22Rv1 (cell line): ENCODE measurements around the gene GCN1.
A peak's percentile ranks its signal among the peaks of the same experiment; 100 is the strongest.

Experiments
- H3K27ac ChIP-seq: fragments of 450-650 bp; 2 replicates; pipeline ENCODE4 v1.5.1; 2017
- ZFX ChIP-seq: fragments of 450-650 bp; IDR thresholded peaks from 2 replicates; pipeline ENCODE4 v1.6.1; 2017; ENCODE audit warnings: antibody characterized with exemption, borderline replicate concordance
- TF ChIP-seq, protein P1 (sequence below): fragments of 450-650 bp; IDR thresholded peaks from 2 replicates; pipeline ENCODE4 v1.5.1; 2017; ENCODE audit warnings: mild to moderate bottlenecking

The GCN1 gene

GRCh38 chr12:120130011-120130410 lies 64.5 kb downstream of the GCN1 start:
- no peak overlapping the region for H3K27ac ChIP-seq
- no peak for TF ChIP-seq ZFX
- TF ChIP-seq, protein P1, sequence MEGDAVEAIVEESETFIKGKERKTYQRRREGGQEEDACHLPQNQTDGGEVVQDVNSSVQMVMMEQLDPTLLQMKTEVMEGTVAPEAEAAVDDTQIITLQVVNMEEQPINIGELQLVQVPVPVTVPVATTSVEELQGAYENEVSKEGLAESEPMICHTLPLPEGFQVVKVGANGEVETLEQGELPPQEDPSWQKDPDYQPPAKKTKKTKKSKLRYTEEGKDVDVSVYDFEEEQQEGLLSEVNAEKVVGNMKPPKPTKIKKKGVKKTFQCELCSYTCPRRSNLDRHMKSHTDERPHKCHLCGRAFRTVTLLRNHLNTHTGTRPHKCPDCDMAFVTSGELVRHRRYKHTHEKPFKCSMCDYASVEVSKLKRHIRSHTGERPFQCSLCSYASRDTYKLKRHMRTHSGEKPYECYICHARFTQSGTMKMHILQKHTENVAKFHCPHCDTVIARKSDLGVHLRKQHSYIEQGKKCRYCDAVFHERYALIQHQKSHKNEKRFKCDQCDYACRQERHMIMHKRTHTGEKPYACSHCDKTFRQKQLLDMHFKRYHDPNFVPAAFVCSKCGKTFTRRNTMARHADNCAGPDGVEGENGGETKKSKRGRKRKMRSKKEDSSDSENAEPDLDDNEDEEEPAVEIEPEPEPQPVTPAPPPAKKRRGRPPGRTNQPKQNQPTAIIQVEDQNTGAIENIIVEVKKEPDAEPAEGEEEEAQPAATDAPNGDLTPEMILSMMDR = no peak

DNA sequence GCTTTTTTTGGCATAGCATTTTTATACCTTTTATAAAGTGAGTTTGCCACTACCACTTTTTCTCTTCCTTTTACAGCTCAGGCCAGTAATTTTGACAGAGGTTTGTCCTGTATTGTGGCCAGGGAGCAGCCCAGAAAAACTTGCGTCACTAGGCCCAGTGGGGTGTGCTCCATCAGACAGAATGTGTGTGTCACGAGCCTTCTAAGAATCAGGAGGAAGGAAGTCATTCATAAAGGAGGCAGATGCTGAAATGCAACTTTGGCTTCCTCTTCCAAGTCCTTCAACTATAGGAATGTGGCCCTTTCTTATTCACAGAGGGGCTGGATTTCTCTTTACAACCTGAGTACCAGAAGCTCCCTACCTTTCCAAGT lies 67.9 kb downstream of the GCN1 start:
- H3K27ac ChIP-seq = peak overlapping the region; percentile 32

GRCh38 chr12:120125792-120126634 lies 68.5 kb downstream of the GCN1 start:
- peak overlapping the region; percentile 32 for H3K27ac ChIP-seq
- TF ChIP-seq, protein P1 = no peak
- TF ChIP-seq ZFX = no peak

More for the DNA sequence above, 67.9 kb downstream of the GCN1 start:
- no peak for TF ChIP-seq ZFX
- TF ChIP-seq, protein P1 = no peak

DNA sequence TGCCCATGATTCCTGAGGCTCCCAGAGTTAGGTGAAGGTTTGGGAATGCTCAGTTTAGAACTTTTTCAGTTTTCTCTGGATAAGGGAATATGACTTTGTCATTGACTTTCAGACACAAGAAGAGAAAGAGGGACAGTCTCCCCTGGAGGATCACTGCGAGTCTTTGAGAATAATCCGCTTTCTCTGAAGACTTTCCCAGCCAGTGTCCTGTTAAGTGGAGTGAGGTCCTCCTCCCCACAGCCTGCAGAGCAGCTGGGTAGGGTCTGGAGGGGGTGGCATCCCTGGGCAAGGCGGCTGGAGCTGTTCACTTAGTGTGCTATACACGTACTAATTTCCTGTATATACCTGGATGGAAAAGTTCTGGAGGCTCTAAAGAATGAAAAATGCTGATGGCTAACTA lies 69.5 kb downstream of the GCN1 start:
- H3K27ac ChIP-seq = peak overlapping the region; percentile 32
- TF ChIP-seq, protein P1 = no peak

DNA sequence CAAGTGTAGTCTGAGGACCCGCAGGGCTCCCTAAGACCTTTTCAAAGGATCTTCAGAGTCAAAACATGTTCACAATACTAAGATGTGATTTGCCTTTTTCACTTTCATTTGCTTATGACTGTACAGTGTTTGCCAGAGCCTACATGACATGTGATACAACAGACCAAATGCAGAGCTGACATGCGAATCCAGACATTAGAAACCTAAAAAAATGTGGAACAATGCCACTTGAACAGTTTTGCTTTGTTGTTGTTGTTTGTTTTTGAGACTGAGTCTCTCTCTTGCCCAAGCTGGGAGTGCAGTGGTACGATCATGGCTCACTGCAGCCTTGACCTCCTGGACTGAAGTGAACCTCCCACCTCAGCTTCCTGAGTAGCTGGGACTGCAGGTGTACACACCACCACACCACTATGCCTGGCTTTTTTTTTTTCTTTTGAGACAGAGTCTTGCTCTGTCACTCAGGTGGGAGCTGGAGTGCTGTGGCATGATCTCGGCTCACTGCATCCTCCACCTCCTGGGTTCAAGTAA lies 72.7 kb downstream of the GCN1 start:
- TF ChIP-seq ZFX = no peak
- TF ChIP-seq, protein P1 = no peak
- no peak overlapping the region; the same call in 1 of the 2 replicates for H3K27ac ChIP-seq

GRCh38 chr12:120121343-120121742 lies 73.2 kb downstream of the GCN1 start:
- H3K27ac ChIP-seq = no peak overlapping the region; the same call in 1 of the 2 replicates
- no peak for TF ChIP-seq ZFX
- TF ChIP-seq, protein P1 = no peak
